Mesenchymal stem cell (in vitro differentiated cells and primary cell): Measurements from ENCODE around the gene GDF11.

Experiments used
- DNase-seq: peaks from one replicate; pipeline ENCODE4 v3.0.0-alpha.2; 2013
- H2AFZ ChIP-seq: one replicate; pipeline ENCODE4 v1.6.1; 2013; ENCODE audit warnings: low read depth, mild to moderate bottlenecking, control low read depth, inconsistent platforms, low read length, moderate library complexity
- H2AK5ac ChIP-seq: 2 replicates; pipeline ENCODE4 v1.6.1; 2013; ENCODE audit warnings: low read length, moderate library complexity, mild to moderate bottlenecking, inconsistent platforms; ENCODE audit not compliant: severe bottlenecking
- H2BK120ac ChIP-seq: one replicate; pipeline ENCODE4 v1.6.1; 2013; ENCODE audit warnings: low read depth, mild to moderate bottlenecking, inconsistent platforms, low read length, moderate library complexity
- H2BK12ac ChIP-seq, 2 experiments: one replicate each; pipeline ENCODE4 v1.6.1; 2013; ENCODE audit warnings: inconsistent platforms in 2 of 2, low read length in 2 of 2, mild to moderate bottlenecking in 2 of 2, moderate library complexity in 2 of 2, control low read depth in 1 of 2
- H2BK15ac ChIP-seq: one replicate; pipeline ENCODE4 v1.6.1; 2013; ENCODE audit warnings: mild to moderate bottlenecking, low read depth, inconsistent platforms; ENCODE audit not compliant: poor library complexity, severe bottlenecking
- H2BK5ac ChIP-seq: 2 replicates; pipeline ENCODE4 v1.6.1; 2013; ENCODE audit warnings: low read depth, mild to moderate bottlenecking, low read length, control low read depth, inconsistent platforms; ENCODE audit not compliant: poor library complexity, severe bottlenecking
- H3K14ac ChIP-seq, 2 experiments: one replicate each; pipeline ENCODE4 v1.6.1; 2013; ENCODE audit warnings: inconsistent platforms in 2 of 2, low read length in 2 of 2, control low read depth in 1 of 2, mild to moderate bottlenecking in 1 of 2, moderate library complexity in 1 of 2
- H3K18ac ChIP-seq, 2 experiments: one replicate each; pipeline ENCODE4 v1.6.1; 2013; ENCODE audit warnings: inconsistent platforms in 2 of 2, low read length in 2 of 2, control low read depth in 1 of 2, low read depth in 1 of 2, mild to moderate bottlenecking in 1 of 2
- H3K23ac ChIP-seq, 2 experiments: one replicate each; pipeline ENCODE4 v1.6.1; 2013; ENCODE audit warnings: inconsistent platforms in 2 of 2, low read length in 2 of 2, mild to moderate bottlenecking in 2 of 2, moderate library complexity in 2 of 2, control low read depth in 1 of 2
- H3K27ac ChIP-seq: 2 replicates; pipeline ENCODE4 v1.5.1; 2013; ENCODE audit warnings: mild to moderate bottlenecking, moderate library complexity, low read length, control low read depth, inconsistent platforms; ENCODE audit not compliant: poor library complexity, severe bottlenecking
- H3K27me3 ChIP-seq, 2 experiments: 2 replicates each; pipeline versions ENCODE4 v1.6.1 to v1.7.0; 2013; ENCODE audit warnings: low read length in 2 of 2, mild to moderate bottlenecking in 2 of 2, moderate library complexity in 2 of 2, control low read depth in 1 of 2, inconsistent platforms in 1 of 2; ENCODE audit not compliant: control insufficient read depth in 1 of 2, insufficient read depth in 1 of 2
- H3K36me3 ChIP-seq, 2 experiments: 2 replicates each; pipeline versions ENCODE4 v1.6.1 to v1.7.0; 2013; ENCODE audit warnings: low read length in 2 of 2, control low read depth in 1 of 2, inconsistent platforms in 1 of 2, low read depth in 1 of 2, mild to moderate bottlenecking in 1 of 2; ENCODE audit not compliant: insufficient read depth in 2 of 2, control insufficient read depth in 1 of 2
- H3K4ac ChIP-seq, 2 experiments: one replicate each; pipeline ENCODE4 v1.6.1; 2013; ENCODE audit warnings: inconsistent platforms in 2 of 2, low read length in 2 of 2, mild to moderate bottlenecking in 2 of 2, moderate library complexity in 2 of 2, control low read depth in 1 of 2, low read depth in 1 of 2
- H3K4me1 ChIP-seq: 2 replicates; pipeline ENCODE4 v1.6.1; 2013; ENCODE audit warnings: low read depth, low read length, control low read depth; ENCODE audit not compliant: control insufficient read depth, insufficient read depth
- H3K4me2 ChIP-seq: 2 replicates; pipeline ENCODE4 v1.6.1; 2013; ENCODE audit warnings: low read length, mild to moderate bottlenecking, inconsistent platforms; ENCODE audit not compliant: poor library complexity, severe bottlenecking
- H3K4me3 ChIP-seq, 2 experiments: 2 replicates each; pipeline versions ENCODE4 v1.5.1 to v1.7.0; 2013; ENCODE audit warnings: low read length in 2 of 2, mild to moderate bottlenecking in 2 of 2, control low read depth in 1 of 2, low read depth in 1 of 2; ENCODE audit not compliant: insufficient read depth in 1 of 2
- H3K79me1 ChIP-seq: replicated peaks from 2 replicates; pipeline ENCODE4 v1.6.1; 2013; ENCODE audit warnings: mild to moderate bottlenecking, control low read depth, low read length, inconsistent platforms; ENCODE audit not compliant: poor library complexity, severe bottlenecking
- H3K9ac ChIP-seq: 2 replicates; pipeline ENCODE4 v1.7.0; 2013; ENCODE audit warnings: mild to moderate bottlenecking, low read length, moderate library complexity
- H3K9me3 ChIP-seq: 2 replicates; pipeline ENCODE4 v1.7.0; 2013; ENCODE audit warnings: mild to moderate bottlenecking, low read length; ENCODE audit not compliant: control insufficient read depth
- H4K8ac ChIP-seq: one replicate; pipeline ENCODE4 v1.6.1; 2013; ENCODE audit warnings: inconsistent platforms, mild to moderate bottlenecking, low read length, moderate library complexity
- H4K91ac ChIP-seq: one replicate; pipeline ENCODE4 v1.6.1; 2013; ENCODE audit warnings: mild to moderate bottlenecking, low read length, inconsistent platforms
- WGBS: methylation state at CpG from one replicate; pipeline ENCODE4 v1.1.7; 2013; ENCODE audit warnings: mixed read lengths; 5-methylcytosine and 5-hydroxymethylcytosine counted together

Gene GDF11

GRCh38 chr12:55736780-55737580 is 5.9 kb upstream of the GDF11 start:
- peak overlapping the region; percentile 36 for H2AFZ ChIP-seq
- WGBS, result 52% methylated on average over 6 of the region's 6 CpGs
- H3K9ac ChIP-seq, result peak overlapping the region; percentile 89
- H3K27me3 ChIP-seq, result no peaks in the 10 kb centered on the region
- H4K8ac ChIP-seq, result peak overlapping the region; percentile 89
- H3K14ac ChIP-seq, result no peak overlapping the region
- peaks cover 4 to 6% of the 10 kb centered on the region in 2 experiments for H3K36me3 ChIP-seq
- no peaks in the 10 kb centered on the region for H3K9me3 ChIP-seq
- peaks cover 11% of the 10 kb centered on the region for H3K4me1 ChIP-seq
- no peak overlapping the region for H3K4me2 ChIP-seq
- peak overlapping the region in 1 of 2 experiments; percentile 83 for H3K4me3 ChIP-seq
- H4K91ac ChIP-seq, result no peak overlapping the region
- no peak overlapping the region for H2BK120ac ChIP-seq
- H3K23ac ChIP-seq, result peak overlapping the region in 1 of 2 experiments; percentile 81
- no peak overlapping the region for H3K4ac ChIP-seq
- DNase-seq, result peak; percentile 68
- H2AK5ac ChIP-seq, result no peak overlapping the region
- H2BK12ac ChIP-seq, result peak overlapping the region in 1 of 2 experiments; percentile 17
- H2BK5ac ChIP-seq, result no peak overlapping the region
- H3K18ac ChIP-seq, result peak overlapping the region in 1 of 2 experiments; percentile 16
- H3K27ac ChIP-seq, result no peak overlapping the region
- H2BK15ac ChIP-seq, result peak overlapping the region; percentile 80
- H3K79me1 ChIP-seq, result peaks cover 7% of the 10 kb centered on the region

- H3K36me3 ChIP-seq, result no peaks in the 10 kb centered on the region
- peak; percentile 44 for DNase-seq
- H2BK15ac ChIP-seq, result peak overlapping the region; percentile 90
Measured at GRCh38 chr12:55737581-55738122, 5.3 kb upstream of the GDF11 start.

GRCh38 chr12:55738123-55739024 is 4.5 kb upstream of the GDF11 start:
- no peak overlapping the region for H3K14ac ChIP-seq
- H3K4me3 ChIP-seq, result peak overlapping the region; percentile 21 to 83
- peak overlapping the region; percentile 86 for H2BK120ac ChIP-seq
- H2BK5ac ChIP-seq, result no peak overlapping the region
- H3K27ac ChIP-seq, result peak overlapping the region; percentile 61
- no peaks in the 10 kb centered on the region for H3K36me3 ChIP-seq
- H4K91ac ChIP-seq, result peak overlapping the region; percentile 25
- H3K18ac ChIP-seq, result peak overlapping the region; percentile 77 to 94
- peaks cover 2% of the 10 kb centered on the region for H3K79me1 ChIP-seq
- H2AK5ac ChIP-seq, result no peak overlapping the region
- peak overlapping the region; percentile 30 to 69 for H3K4ac ChIP-seq
- WGBS, result 2% methylated on average over 6 of the region's 14 CpGs
- H2BK15ac ChIP-seq, result peak overlapping the region; percentile 90
- H3K23ac ChIP-seq, result no peak overlapping the region
- peaks cover 10% of the 10 kb centered on the region for H3K4me1 ChIP-seq
- H2AFZ ChIP-seq, result no peak overlapping the region
- H3K27me3 ChIP-seq, result no peaks in the 10 kb centered on the region
- H3K9ac ChIP-seq, result peak overlapping the region; percentile 89
- H3K9me3 ChIP-seq, result no peaks in the 10 kb centered on the region
- peak overlapping the region; percentile 89 for H3K4me2 ChIP-seq
- DNase-seq, result peak; percentile 91
- H4K8ac ChIP-seq, result peak overlapping the region; percentile 81
- peak overlapping the region in 1 of 2 experiments; percentile 64 for H2BK12ac ChIP-seq

More at GRCh38 chr12:55737581-55738122, 5.3 kb upstream of the GDF11 start:
- no CpG with 5 or more reads among the region's 4 CpGs for WGBS
- H2BK120ac ChIP-seq, result peak overlapping the region; percentile 86
- H3K4me2 ChIP-seq, result peak overlapping the region; percentile 89
- H3K14ac ChIP-seq, result no peak overlapping the region
- H3K4me1 ChIP-seq, result peaks cover 10% of the 10 kb centered on the region
- peak overlapping the region; percentile 81 for H4K8ac ChIP-seq
- peak overlapping the region in 1 of 2 experiments; percentile 83 for H3K4me3 ChIP-seq
- H2AK5ac ChIP-seq, result no peak overlapping the region
- no peak overlapping the region for H4K91ac ChIP-seq
- H3K27ac ChIP-seq, result peak overlapping the region; percentile 40
- H2BK5ac ChIP-seq, result no peak overlapping the region
- no peaks in the 10 kb centered on the region for H3K9me3 ChIP-seq
- H3K27me3 ChIP-seq, result no peaks in the 10 kb centered on the region
- peak overlapping the region in 1 of 2 experiments; percentile 64 for H2BK12ac ChIP-seq
- H3K4ac ChIP-seq, result peak overlapping the region; percentile 2 to 69
- no peak overlapping the region for H2AFZ ChIP-seq
- H3K23ac ChIP-seq, result no peak overlapping the region
- peaks cover 6% of the 10 kb centered on the region for H3K79me1 ChIP-seq
- H3K18ac ChIP-seq, result peak overlapping the region in 1 of 2 experiments; percentile 94
- H3K9ac ChIP-seq, result peak overlapping the region; percentile 89
